ENCODE data around the gene FPR3. TPM values are rescaled to one million over a fixed set of nuclear protein-coding genes. Genes with fewer than 3 reads are reported as not detected.
A peak's percentile ranks its signal among the peaks of the same experiment; 100 is the strongest.

The FPR3 gene
- total and polyA plus RNA-seq, 9 of the 15 experiments (the other 6 are each of a cell fraction or from before 2014, with no cell fraction given) = 0.08 to 0.51 (median 0.22) TPM; not detected in 1

GRCh38 chr19:51771376-51772130 is 23.4 kb upstream of the FPR3 start (continued):
- TF ChIP-seq ZNF644 (tag; IDR thresholded peaks at IDR 0.05; ENCODE audit: low read depth) (no peak), CTCFL (IDR thresholded peaks at IDR 0.05; ENCODE audit: borderline replicate concordance, insufficient read depth, low read depth, low read length, poor library complexity, severe bottlenecking) (no peak), RNF2 (IDR thresholded peaks at IDR 0.05) (no peak), L3MBTL2 (IDR thresholded peaks at IDR 0.05) (no peak)

- TF ChIP-seq RAD21 (CRISPR knock-in tag; conservative IDR thresholded peaks at IDR 0.05 in 1 of 2, IDR thresholded peaks at IDR 0.05 in 1 of 2) = peak in 1 of 2 experiments; percentile 19; a peak in 1 of 4 replicates
- TF ChIP-seq HIVEP1 (CRISPR knock-in tag; IDR thresholded peaks at IDR 0.05) = no peak
- TF ChIP-seq CBFA2T2 (conservative IDR thresholded peaks at IDR 0.05) = no peak
- TF ChIP-seq XRCC5 (IDR thresholded peaks at IDR 0.05; ENCODE audit: low read depth, low read length) = no peak
- TF ChIP-seq E2F6 (IDR thresholded peaks at IDR 0.05; ENCODE audit: borderline replicate concordance in 1 of 2, extremely low read depth in 1 of 2, insufficient read depth in 1 of 2, insufficient read length in 1 of 2, low read depth in 1 of 2, low read length in 1 of 2, poor library complexity in 1 of 2, severe bottlenecking in 1 of 2) = peak in 1 of 2 experiments; percentile 9
- CTCF ChIA-PET (ENCODE audit: low intra/inter-chr PET ratio) = no interaction called here
- H3K36me3 ChIP-seq (ENCODE audit: control insufficient read depth, insufficient read depth, low read length) = no peaks in the 10 kb centered on the region
- H3K9ac ChIP-seq (ENCODE audit: insufficient read depth in 1 of 2, low read depth in 2 of 2, low read length in 2 of 2) = no peak overlapping the region
- BruUV-seq (replicated peaks) = no TSS peak
- H4K20me1 ChIP-seq (replicated peaks; ENCODE audit: control insufficient read depth, insufficient read depth, low read length) = no peaks in the 10 kb centered on the region
- no peak overlapping the region for H2AFZ ChIP-seq (ENCODE audit: low read depth, low read length)
- intact Hi-C loops (cut with micrococcal nuclease) = no loop called here
- WGBS (ENCODE audit: insufficient coverage, low coverage, missing lambda C conversion rate) = 37% methylated on average over 6 of the region's 6 CpGs
- no peak for FAIRE-seq
- no peak overlapping the region for H3K4me2 ChIP-seq (ENCODE audit: insufficient read depth, low read length)
- H3K9me3 ChIP-seq (replicated peaks; ENCODE audit: control insufficient read depth, insufficient read depth, low read depth, low read length) = 0 out of 2 replicates have a peak, but pooled peaks cover 2% of the 10 kb centered on the region
- H3K4me1 ChIP-seq (replicated peaks in 1 of 2; ENCODE audit: control insufficient read depth in 2 of 2, insufficient read depth in 2 of 2, low read length in 2 of 2) = peaks cover 3 to 19% of the 10 kb centered on the region in 2 experiments; a peak in 3 of 5 replicates
- in situ Hi-C loops (cut with MboI) = no loop called here
- no peak for DNase-seq (ENCODE audit: extremely low read depth in 1 of 4, low spot score in 3 of 4)
- ATAC-seq = no peak
- POLR2A ChIA-PET = no interaction called here
- H3K27ac ChIP-seq (ENCODE audit: extremely low read depth, low read depth, low read length) = no peak overlapping the region
- no peaks in the 10 kb centered on the region for H3K79me2 ChIP-seq (ENCODE audit: control insufficient read depth, insufficient read depth, low read length)
- no peak overlapping the region for H3K4me3 ChIP-seq
- no peaks in the 10 kb centered on the region for H3K9me1 ChIP-seq (ENCODE audit: control insufficient read depth, insufficient read depth, low read length)
- H3K27me3 ChIP-seq (ENCODE audit: control insufficient read depth in 2 of 2, insufficient read depth in 2 of 2, low read length in 2 of 2) = no peaks in the 10 kb centered on the region
Measured at GRCh38 chr19:51772977-51773376, 22.0 kb upstream of the FPR3 start.
